ENCODE data around the gene SFXN5.

DNA sequence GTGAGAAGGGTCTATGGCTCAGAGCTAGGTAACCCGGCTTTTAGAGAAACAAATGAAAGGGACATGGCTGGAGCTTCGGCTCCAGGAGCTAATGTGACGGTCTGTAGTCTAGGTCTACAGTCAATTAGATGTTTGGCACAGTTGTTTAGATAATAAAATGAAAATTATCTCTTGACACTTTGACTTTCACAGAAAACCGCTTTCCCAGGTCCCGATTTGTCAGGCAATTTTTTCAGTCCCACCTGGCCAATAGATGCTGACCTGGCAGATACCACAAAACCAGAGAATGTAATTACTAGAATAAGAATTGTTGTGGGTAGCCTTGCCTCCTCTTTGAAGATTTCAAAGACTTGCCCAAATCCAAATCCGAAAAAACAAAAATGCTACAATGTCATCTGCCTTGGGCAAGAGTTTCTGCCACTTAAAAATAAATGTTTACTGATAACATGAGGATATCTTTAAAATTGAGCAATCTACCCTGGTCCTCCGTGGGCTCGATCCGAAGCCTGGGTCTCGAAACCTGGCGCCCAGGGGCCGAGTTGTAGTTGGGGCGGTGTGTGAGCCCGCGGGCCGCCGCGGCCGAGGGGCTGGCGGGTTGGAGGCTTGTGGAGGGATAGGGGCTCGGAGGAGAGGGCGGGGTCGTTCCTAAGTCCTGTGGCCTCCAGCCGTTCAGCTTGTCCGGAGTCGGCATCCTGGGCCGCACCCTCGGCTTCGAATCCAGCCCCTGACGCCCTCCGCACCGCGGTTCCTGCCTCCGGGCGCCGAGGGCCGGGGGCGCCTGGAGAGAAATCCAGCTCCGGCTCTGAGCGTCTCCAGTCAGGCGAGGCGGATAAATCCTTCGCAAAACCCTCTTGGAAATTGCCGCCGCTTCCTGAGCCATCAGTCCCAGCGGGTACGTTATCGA is 151.8 kb downstream of the SFXN5 start:
- TF ChIP-seq CTCF (conservative IDR thresholded peaks at IDR 0.05) (no peak), EZH2 (IDR thresholded peaks at IDR 0.05; ENCODE audit: low read depth) (no peak)

Measured in PC-9 (cell line).